Trophoblast cell (in vitro differentiated cells and primary cell): ENCODE measurements around the gene CPED1.

Experiments used
- DNase-seq, 2 donors: peaks; one replicate each; pipeline ENCODE4 v3.0.0-alpha.2; 2016
- H2AFZ ChIP-seq: 2 replicates; pipeline ENCODE4 v1.6.1; 2013; ENCODE audit warnings: low read length, moderate library complexity, mild to moderate bottlenecking; ENCODE audit not compliant: insufficient read depth, poor library complexity
- H2AK5ac ChIP-seq: 2 replicates; pipeline ENCODE4 v1.6.1; 2013; ENCODE audit warnings: mild to moderate bottlenecking, low read length
- H2BK120ac ChIP-seq: 2 replicates; pipeline ENCODE4 v1.6.1; 2013; ENCODE audit warnings: low read length, mild to moderate bottlenecking, moderate library complexity; ENCODE audit not compliant: insufficient read depth, poor library complexity
- H2BK12ac ChIP-seq: 2 replicates; pipeline ENCODE4 v1.6.1; 2013; ENCODE audit warnings: mild to moderate bottlenecking, low read length, moderate library complexity
- H2BK5ac ChIP-seq: 2 replicates; pipeline ENCODE4 v1.6.1; 2013; ENCODE audit warnings: low read length, low read depth, moderate library complexity, mild to moderate bottlenecking; ENCODE audit not compliant: poor library complexity
- H3K14ac ChIP-seq: 2 replicates; pipeline ENCODE4 v1.6.1; 2013; ENCODE audit warnings: mild to moderate bottlenecking, low read length
- H3K18ac ChIP-seq: 2 replicates; pipeline ENCODE4 v1.6.1; 2013; ENCODE audit warnings: mild to moderate bottlenecking, low read length
- H3K23ac ChIP-seq: 2 replicates; pipeline ENCODE4 v1.6.1; 2013; ENCODE audit warnings: low read length
- H3K27ac ChIP-seq: 2 replicates; pipeline ENCODE4 v1.5.1; 2013; ENCODE audit warnings: low read depth, mild to moderate bottlenecking, inconsistent platforms, low read length, moderate library complexity
- H3K27me3 ChIP-seq: 2 replicates; pipeline ENCODE4 v1.6.1; 2013; ENCODE audit warnings: inconsistent platforms, mild to moderate bottlenecking, low read length, moderate library complexity; ENCODE audit not compliant: insufficient read depth
- H3K36me3 ChIP-seq, 2 experiments: 1 replicate in 1 of 2; 2 replicates in 1 of 2; pipeline ENCODE4 v1.6.1; 2013; ENCODE audit warnings: low read length in 2 of 2, mild to moderate bottlenecking in 2 of 2, moderate library complexity in 1 of 2; ENCODE audit not compliant: insufficient read depth in 2 of 2, control insufficient read depth in 1 of 2
- H3K4ac ChIP-seq: 2 replicates; pipeline ENCODE4 v1.6.1; 2013; ENCODE audit warnings: low read depth, mild to moderate bottlenecking, low read length, moderate library complexity
- H3K4me1 ChIP-seq, 2 experiments: 1 replicate in 1 of 2; 2 replicates in 1 of 2; pipeline ENCODE4 v1.6.1; 2013; ENCODE audit warnings: low read length in 2 of 2, mild to moderate bottlenecking in 2 of 2, moderate library complexity in 1 of 2; ENCODE audit not compliant: insufficient read depth in 2 of 2, control insufficient read depth in 1 of 2
- H3K4me2 ChIP-seq: 2 replicates; pipeline ENCODE4 v1.6.1; 2013; ENCODE audit warnings: inconsistent platforms, mild to moderate bottlenecking, low read length, moderate library complexity
- H3K4me3 ChIP-seq: 2 replicates; pipeline ENCODE4 v1.5.1; 2013; ENCODE audit warnings: mild to moderate bottlenecking, low read depth, low read length, inconsistent platforms
- H3K79me1 ChIP-seq: one replicate; pipeline ENCODE4 v1.6.1; 2013; ENCODE audit warnings: low read length
- H3K79me2 ChIP-seq: 2 replicates; pipeline ENCODE4 v1.6.1; 2013; ENCODE audit warnings: low read length, mild to moderate bottlenecking; ENCODE audit not compliant: control insufficient read depth, insufficient read depth, poor library complexity
- H3K9ac ChIP-seq: 2 replicates; pipeline ENCODE4 v1.6.1; 2013; ENCODE audit warnings: mild to moderate bottlenecking, low read length
- H3K9me3 ChIP-seq: 2 replicates; pipeline ENCODE4 v1.6.1; 2013; ENCODE audit warnings: low read depth, mild to moderate bottlenecking, control low read depth, inconsistent platforms, low read length; ENCODE audit not compliant: insufficient read depth
- H4K12ac ChIP-seq: 2 replicates; pipeline ENCODE4 v1.6.1; 2013; ENCODE audit warnings: low read depth, mild to moderate bottlenecking, low read length, moderate library complexity
- H4K8ac ChIP-seq: 2 replicates; pipeline ENCODE4 v1.6.1; 2013; ENCODE audit warnings: low read depth, mild to moderate bottlenecking, low read length, moderate library complexity
- H4K91ac ChIP-seq: one replicate; pipeline ENCODE4 v1.6.1; 2013; ENCODE audit warnings: low read depth, mild to moderate bottlenecking, low read length, moderate library complexity
- WGBS: extraction: QIAGEN DNeasy Blood & Tissue Kit; methylation state at CpG from one replicate; pipeline ENCODE4 v1.1.7; 2013; ENCODE audit warnings: missing lambda C conversion rate; ENCODE audit not compliant: insufficient read length, insufficient coverage; ENCODE audit errors: extremely low coverage; 5-methylcytosine and 5-hydroxymethylcytosine counted together

CPED1 gene

GRCh38 chr7:121259826-121260225, 271.3 kb downstream of the CPED1 start:
- Histone ChIP-seq H2AK5ac (no peak overlapping the region), H3K4me3 (no peak overlapping the region), H3K14ac (no peak overlapping the region), H3K79me1 (no peaks in the 10 kb centered on the region), H4K12ac (no peak overlapping the region), H2BK120ac (no peak overlapping the region), H2BK12ac (no peak overlapping the region), H3K79me2 (no peaks in the 10 kb centered on the region), H2BK5ac (no peak overlapping the region), H3K27me3 (no peaks in the 10 kb centered on the region), H3K9ac (no peak overlapping the region), H4K8ac (no peak overlapping the region), H3K27ac (no peak overlapping the region), H4K91ac (no peak overlapping the region), H3K36me3 (no peaks in the 10 kb centered on the region), H3K18ac (no peak overlapping the region), H2AFZ (no peak overlapping the region), H3K9me3 (no peaks in the 10 kb centered on the region), H3K4ac (no peak overlapping the region), H3K23ac (no peak overlapping the region), H3K4me1 (no peaks in the 10 kb centered on the region), H3K4me2 (no peak overlapping the region)
- DNase-seq = peak in 1 of 2 donors; percentile 16
- no CpG with 5 or more reads among the region's 4 CpGs for WGBS

- WGBS = no CpG with 5 or more reads among the region's 3 CpGs
- H2BK5ac ChIP-seq = no peak overlapping the region
- no peak overlapping the region for H3K9ac ChIP-seq
- H4K8ac ChIP-seq = no peak overlapping the region
- no peak overlapping the region for H3K27ac ChIP-seq
- H3K4ac ChIP-seq = no peak overlapping the region
- DNase-seq = no peak
- H4K91ac ChIP-seq = no peak overlapping the region
- H3K27me3 ChIP-seq = no peaks in the 10 kb centered on the region
- no peak overlapping the region for H2BK120ac ChIP-seq
- H3K79me2 ChIP-seq = no peaks in the 10 kb centered on the region
- no peaks in the 10 kb centered on the region for H3K9me3 ChIP-seq
- H3K4me3 ChIP-seq = no peak overlapping the region
- no peaks in the 10 kb centered on the region for H3K79me1 ChIP-seq
- no peak overlapping the region for H2AK5ac ChIP-seq
- H4K12ac ChIP-seq = no peak overlapping the region
- no peak overlapping the region for H3K14ac ChIP-seq
- H3K23ac ChIP-seq = no peak overlapping the region
- no peaks in the 10 kb centered on the region for H3K4me1 ChIP-seq
- H3K18ac ChIP-seq = no peak overlapping the region
- no peak overlapping the region for H3K4me2 ChIP-seq
- no peak overlapping the region for H2AFZ ChIP-seq
- no peak overlapping the region for H2BK12ac ChIP-seq
- no peaks in the 10 kb centered on the region for H3K36me3 ChIP-seq
These were observed 272.8 kb downstream of the CPED1 start for GRCh38 chr7:121261207-121261884.

DNA sequence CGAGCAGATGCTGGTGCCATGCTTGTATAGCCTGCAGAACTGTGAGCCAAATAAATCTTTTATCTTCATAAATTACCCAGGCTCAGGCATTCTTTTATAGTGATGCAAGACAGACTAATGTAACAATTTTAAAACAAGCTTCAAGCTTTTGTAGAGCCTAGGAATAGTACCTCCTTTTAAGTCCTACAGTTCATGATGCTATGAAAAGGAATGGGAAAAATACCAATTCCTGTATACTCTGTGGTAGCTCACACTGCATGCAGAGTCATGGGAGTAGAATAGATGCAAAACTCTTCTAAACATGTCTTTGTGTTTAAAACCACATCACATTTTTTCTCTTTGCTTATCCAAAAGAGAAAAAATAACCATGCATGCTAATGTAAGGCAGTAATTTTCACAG, 273.7 kb downstream of the CPED1 start:
- H3K27ac ChIP-seq = no peak overlapping the region
- H3K79me1 ChIP-seq = no peaks in the 10 kb centered on the region
- no peak overlapping the region for H3K4me2 ChIP-seq
- H3K9ac ChIP-seq = no peak overlapping the region
- H4K91ac ChIP-seq = no peak overlapping the region
- H2BK120ac ChIP-seq = no peak overlapping the region
- no peak overlapping the region for H4K12ac ChIP-seq
- H3K23ac ChIP-seq = no peak overlapping the region
- no CpG with 5 or more reads among the region's 1 CpG for WGBS
- H4K8ac ChIP-seq = no peak overlapping the region
- no peak overlapping the region for H3K4ac ChIP-seq
- no peaks in the 10 kb centered on the region for H3K79me2 ChIP-seq
- H3K36me3 ChIP-seq = no peaks in the 10 kb centered on the region
- H2BK5ac ChIP-seq = no peak overlapping the region
- H3K4me3 ChIP-seq = no peak overlapping the region
- H3K4me1 ChIP-seq = no peaks in the 10 kb centered on the region
- no peak overlapping the region for H3K18ac ChIP-seq
- no peak overlapping the region for H2BK12ac ChIP-seq
- DNase-seq = no peak
- H3K9me3 ChIP-seq = no peaks in the 10 kb centered on the region
- H3K14ac ChIP-seq = no peak overlapping the region
- H2AK5ac ChIP-seq = no peak overlapping the region
- H2AFZ ChIP-seq = no peak overlapping the region
- no peaks in the 10 kb centered on the region for H3K27me3 ChIP-seq

DNA sequence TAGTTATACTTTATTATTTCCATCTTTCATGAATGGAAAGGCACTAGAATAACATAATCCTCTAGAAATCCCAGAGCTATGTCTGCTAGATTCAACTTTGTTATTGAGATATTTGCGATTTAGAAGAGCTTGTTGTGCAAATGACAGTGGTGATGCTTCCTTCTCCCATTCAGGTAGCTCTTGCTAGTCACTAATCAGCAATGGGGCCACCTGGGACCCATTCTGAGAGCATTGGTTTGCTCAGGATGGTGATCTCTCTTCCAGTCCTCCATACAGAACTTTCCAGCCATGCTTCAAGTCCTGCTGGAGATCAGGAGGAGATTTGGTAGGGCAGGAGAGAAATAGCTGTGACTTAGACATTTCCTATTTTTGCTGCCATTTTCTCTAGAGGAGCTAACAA, 274.5 kb downstream of the CPED1 start:
- no peak overlapping the region for H3K4me3 ChIP-seq
- H2BK120ac ChIP-seq = no peak overlapping the region
- no peaks in the 10 kb centered on the region for H3K9me3 ChIP-seq
- no peak overlapping the region for H2AK5ac ChIP-seq
- no peaks in the 10 kb centered on the region for H3K79me1 ChIP-seq
- H4K91ac ChIP-seq = no peak overlapping the region
- H3K18ac ChIP-seq = no peak overlapping the region
- no peak overlapping the region for H2BK12ac ChIP-seq
- no peaks in the 10 kb centered on the region for H3K27me3 ChIP-seq
- H3K14ac ChIP-seq = no peak overlapping the region
- no peak overlapping the region for H3K4me2 ChIP-seq
- H3K36me3 ChIP-seq = no peaks in the 10 kb centered on the region
- no peak overlapping the region for H3K23ac ChIP-seq
- H3K9ac ChIP-seq = no peak overlapping the region
- no peak overlapping the region for H4K12ac ChIP-seq
- no peak for DNase-seq
- no peak overlapping the region for H2AFZ ChIP-seq
- no peak overlapping the region for H3K27ac ChIP-seq
- H3K4me1 ChIP-seq = no peaks in the 10 kb centered on the region
- H3K4ac ChIP-seq = no peak overlapping the region
- H4K8ac ChIP-seq = no peak overlapping the region
- WGBS = no CpG with 5 or more reads among the region's 1 CpG
- H3K79me2 ChIP-seq = no peaks in the 10 kb centered on the region
- H2BK5ac ChIP-seq = no peak overlapping the region
